ENCODE results near the gene PRSS8.
A peak's percentile ranks its signal among the peaks of the same experiment; 100 is the strongest.

The PRSS8 gene

DNA sequence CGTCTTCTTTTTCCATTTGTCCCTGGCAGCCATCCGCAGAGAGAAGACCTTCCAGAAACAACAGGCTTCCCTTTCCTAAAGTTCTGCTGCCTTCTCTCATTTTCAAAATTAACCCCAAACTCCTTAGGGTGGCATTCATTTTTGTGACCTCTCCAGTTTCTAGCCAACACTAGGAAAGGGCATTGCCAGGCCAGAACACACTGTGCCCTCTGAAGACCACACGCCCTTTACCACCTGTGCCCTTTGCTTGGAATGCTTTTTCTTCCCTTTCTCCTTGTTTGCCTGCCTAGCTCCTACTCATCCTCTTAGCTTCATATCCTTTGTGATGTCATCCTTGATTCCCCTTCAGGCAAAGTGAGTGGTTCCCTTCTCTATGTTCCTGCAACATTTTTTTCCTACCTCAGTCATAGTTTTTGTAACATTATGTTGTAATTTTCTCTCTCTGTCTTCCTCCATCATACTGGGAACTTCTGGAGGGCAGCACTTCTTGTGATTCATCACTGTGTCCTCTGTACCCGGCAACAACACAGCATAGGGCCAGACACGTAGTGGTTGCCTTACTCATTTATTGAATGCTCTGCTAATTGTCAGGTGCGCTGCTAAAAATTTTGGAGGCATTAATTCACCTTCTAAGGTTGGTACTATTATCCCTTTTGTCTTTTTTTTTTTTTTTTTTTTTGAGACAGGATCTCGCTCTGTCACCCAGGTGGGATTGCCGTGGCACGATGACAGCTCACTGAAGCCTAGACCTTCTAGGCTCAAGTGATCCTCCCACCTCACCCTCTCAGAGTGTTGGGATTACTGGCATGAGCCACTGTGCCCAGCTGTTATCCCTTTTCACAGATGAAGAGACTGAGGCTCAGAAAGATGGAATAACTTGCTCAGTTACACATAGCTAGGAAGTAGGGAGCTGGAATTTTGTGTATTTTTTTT, 17.0 kb downstream of the PRSS8 start:
- TF ChIP-seq, protein P1, sequence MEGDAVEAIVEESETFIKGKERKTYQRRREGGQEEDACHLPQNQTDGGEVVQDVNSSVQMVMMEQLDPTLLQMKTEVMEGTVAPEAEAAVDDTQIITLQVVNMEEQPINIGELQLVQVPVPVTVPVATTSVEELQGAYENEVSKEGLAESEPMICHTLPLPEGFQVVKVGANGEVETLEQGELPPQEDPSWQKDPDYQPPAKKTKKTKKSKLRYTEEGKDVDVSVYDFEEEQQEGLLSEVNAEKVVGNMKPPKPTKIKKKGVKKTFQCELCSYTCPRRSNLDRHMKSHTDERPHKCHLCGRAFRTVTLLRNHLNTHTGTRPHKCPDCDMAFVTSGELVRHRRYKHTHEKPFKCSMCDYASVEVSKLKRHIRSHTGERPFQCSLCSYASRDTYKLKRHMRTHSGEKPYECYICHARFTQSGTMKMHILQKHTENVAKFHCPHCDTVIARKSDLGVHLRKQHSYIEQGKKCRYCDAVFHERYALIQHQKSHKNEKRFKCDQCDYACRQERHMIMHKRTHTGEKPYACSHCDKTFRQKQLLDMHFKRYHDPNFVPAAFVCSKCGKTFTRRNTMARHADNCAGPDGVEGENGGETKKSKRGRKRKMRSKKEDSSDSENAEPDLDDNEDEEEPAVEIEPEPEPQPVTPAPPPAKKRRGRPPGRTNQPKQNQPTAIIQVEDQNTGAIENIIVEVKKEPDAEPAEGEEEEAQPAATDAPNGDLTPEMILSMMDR (IDR thresholded peaks at IDR 0.05; ENCODE audit: low read depth, low read length) = no peak
- H3K4me3 ChIP-seq (ENCODE audit: low read depth, low read length) = peak overlapping the region; percentile 86

GRCh38 chr16:31117384-31118222, 17.9 kb downstream of the PRSS8 start, which contains the start of gene KAT8:
KAT8 (plus strand) TSS chr16:31117664; CDS start chr16:31117682, 18 bp downstream.
- peak within 1 kb of the TSS; percentile 86 for H3K4me3 ChIP-seq (ENCODE audit: low read depth, low read length)
- TF ChIP-seq, protein P1 (IDR thresholded peaks at IDR 0.05; ENCODE audit: low read depth, low read length) = no peak

- H3K4me3 ChIP-seq (ENCODE audit: low read depth, low read length) = no peak overlapping the region
- TF ChIP-seq, protein P1 (IDR thresholded peaks at IDR 0.05; ENCODE audit: low read depth, low read length) = no peak
Observed at GRCh38 chr16:31114468-31114867, 21.1 kb downstream of the PRSS8 start.

- TF ChIP-seq, protein P1 (IDR thresholded peaks at IDR 0.05; ENCODE audit: low read depth, low read length) = no peak
- no peak overlapping the region for H3K4me3 ChIP-seq (ENCODE audit: low read depth, low read length)
Observed at GRCh38 chr16:31113121-31114120, 22.1 kb downstream of the PRSS8 start.

DNA sequence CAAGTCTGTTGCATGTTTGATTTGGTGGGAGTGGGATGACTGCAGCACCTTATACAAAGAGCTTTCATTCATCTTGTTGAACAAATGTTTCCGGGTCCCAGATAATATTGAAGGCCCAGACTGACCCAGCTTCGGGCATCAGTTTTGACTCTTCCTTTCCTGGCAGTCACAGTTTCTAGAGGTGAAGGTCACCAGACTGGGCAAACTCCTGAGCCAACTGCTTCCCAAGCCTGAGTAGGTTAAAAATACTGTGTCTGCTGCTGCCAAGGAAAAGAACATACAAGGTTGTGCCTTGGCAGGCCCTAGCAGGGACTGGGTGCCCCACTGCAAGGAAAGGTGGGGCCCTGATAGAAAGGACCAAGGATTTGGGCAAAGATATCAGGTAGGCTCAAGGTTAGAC, 22.8 kb downstream of the PRSS8 start:
- TF ChIP-seq, protein P1 (IDR thresholded peaks at IDR 0.05; ENCODE audit: low read depth, low read length) = no peak

GRCh38 chr16:31111881-31112466, 23.6 kb downstream of the PRSS8 start:
- H3K4me3 ChIP-seq (ENCODE audit: low read depth, low read length) = no peak overlapping the region
- TF ChIP-seq, protein P1 (IDR thresholded peaks at IDR 0.05; ENCODE audit: low read depth, low read length) = no peak

More for the DNA sequence above, 22.8 kb downstream of the PRSS8 start:
- no peak overlapping the region for H3K4me3 ChIP-seq (ENCODE audit: low read depth, low read length)

All from WI38 (cell line).